Ectodermal cell (in vitro differentiated cells): ENCODE measurements around the gene CACNA1H.
"Not testable (repeated sequence)": the region's sequence is repeated elsewhere in the genome, so short reads cannot be mapped to it uniquely, and the experiment has no call there.

Source experiments
- H3K27ac ChIP-seq: 2 replicates; pipeline ENCODE4 v1.7.0; 2013; ENCODE audit warnings: mild to moderate bottlenecking, low read depth, low read length; ENCODE audit not compliant: insufficient read depth, poor library complexity, severe bottlenecking
- H3K27me3 ChIP-seq: 2 replicates; pipeline ENCODE4 v1.7.0; 2013; ENCODE audit warnings: mild to moderate bottlenecking, low read length; ENCODE audit not compliant: insufficient read depth, control insufficient read depth, poor library complexity, severe bottlenecking
- H3K36me3 ChIP-seq: one replicate; pipeline ENCODE4 v1.7.0; 2013; ENCODE audit warnings: low read length; ENCODE audit not compliant: control insufficient read depth, insufficient read depth
- H3K4me1 ChIP-seq: one replicate; pipeline ENCODE4 v1.7.0; 2013; ENCODE audit warnings: low read length; ENCODE audit not compliant: control insufficient read depth, insufficient read depth
- H3K4me3 ChIP-seq: 2 replicates; pipeline ENCODE4 v1.7.0; 2013; ENCODE audit warnings: low read depth, low read length, control low read depth; ENCODE audit not compliant: insufficient read depth
- H3K9me3 ChIP-seq: 2 replicates; pipeline ENCODE4 v1.7.0; 2013; ENCODE audit warnings: mild to moderate bottlenecking, low read length, moderate library complexity; ENCODE audit not compliant: control insufficient read depth
- WGBS, 2 experiments: methylation state at CpG; one replicate each; pipeline ENCODE4 v1.1.7; 2013; ENCODE audit warnings: missing lambda C conversion rate in 2 of 2; 5-methylcytosine and 5-hydroxymethylcytosine counted together

Gene CACNA1H

GRCh38 chr16:1192384-1193073 is 39.6 kb downstream of the CACNA1H start:
- 91 to 95% methylated on average over 9 of the region's 9 CpGs for WGBS, 2 experiments
- H3K36me3 ChIP-seq, result no peaks in the 10 kb centered on the region
- H3K27ac ChIP-seq, result no peak overlapping the region
- no peaks in the 10 kb centered on the region for H3K9me3 ChIP-seq
- no peak overlapping the region for H3K4me3 ChIP-seq
- no peaks in the 10 kb centered on the region for H3K27me3 ChIP-seq
- H3K4me1 ChIP-seq, result peaks cover 6% of the 10 kb centered on the region

- Histone ChIP-seq H3K4me3 (no peak overlapping the region), H3K27me3 (no peaks in the 10 kb centered on the region), H3K4me1 (peaks cover 6% of the 10 kb centered on the region), H3K36me3 (no peaks in the 10 kb centered on the region), H3K9me3 (no peaks in the 10 kb centered on the region), H3K27ac (no peak overlapping the region)
- 88 to 89% methylated on average over 30 of the region's 30 CpGs for WGBS, 2 experiments
Observed at GRCh38 chr16:1193143-1193824, 40.4 kb downstream of the CACNA1H start.

GRCh38 chr16:1193825-1194581 is 41.1 kb downstream of the CACNA1H start:
- Histone ChIP-seq H3K36me3 (no peaks in the 10 kb centered on the region), H3K4me3 (no peak overlapping the region), H3K27ac (no peak overlapping the region), H3K4me1 (peaks cover 6% of the 10 kb centered on the region), H3K9me3 (no peaks in the 10 kb centered on the region), H3K27me3 (no peaks in the 10 kb centered on the region)
- 86 to 87% methylated on average over 29 of the region's 29 CpGs for WGBS, 2 experiments

GRCh38 chr16:1194665-1195392 is 41.9 kb downstream of the CACNA1H start:
- Histone ChIP-seq H3K36me3 (no peaks in the 10 kb centered on the region), H3K27ac (no peak overlapping the region)
- WGBS, 2 experiments, result 71% methylated on average over 61 of the region's 61 CpGs

GRCh38 chr16:1195393-1195666 is 42.4 kb downstream of the CACNA1H start:
- no peak overlapping the region for H3K4me3 ChIP-seq
- 90 to 92% methylated on average over 14 of the region's 14 CpGs for WGBS, 2 experiments

More at GRCh38 chr16:1194665-1195392, 41.9 kb downstream of the CACNA1H start:
- no peaks in the 10 kb centered on the region for H3K27me3 ChIP-seq
- no peaks in the 10 kb centered on the region for H3K9me3 ChIP-seq
- peaks cover 6% of the 10 kb centered on the region for H3K4me1 ChIP-seq
- H3K4me3 ChIP-seq, result no peak overlapping the region

GRCh38 chr16:1196494-1196893 is 43.6 kb downstream of the CACNA1H start:
- 91% methylated on average over 11 of the region's 11 CpGs for WGBS, 2 experiments
- Histone ChIP-seq H3K4me3 (no peak overlapping the region), H3K36me3 (no peaks in the 10 kb centered on the region), H3K27ac (no peak overlapping the region), H3K27me3 (no peaks in the 10 kb centered on the region), H3K4me1 (peaks cover 6% of the 10 kb centered on the region), H3K9me3 (no peaks in the 10 kb centered on the region)

More at GRCh38 chr16:1195393-1195666, 42.4 kb downstream of the CACNA1H start:
- Histone ChIP-seq H3K36me3 (no peaks in the 10 kb centered on the region), H3K4me1 (peaks cover 6% of the 10 kb centered on the region), H3K27ac (no peak overlapping the region), H3K9me3 (no peaks in the 10 kb centered on the region), H3K27me3 (no peaks in the 10 kb centered on the region)

GRCh38 chr16:1197237-1197866 is 44.4 kb downstream of the CACNA1H start:
- Histone ChIP-seq H3K4me1 (peaks cover 6% of the 10 kb centered on the region), H3K4me3 (no peak overlapping the region), H3K9me3 (no peaks in the 10 kb centered on the region), H3K27ac (no peak overlapping the region), H3K36me3 (no peaks in the 10 kb centered on the region), H3K27me3 (no peaks in the 10 kb centered on the region)
- WGBS, 2 experiments, result 94 to 95% methylated on average over 19 of the region's 19 CpGs

- Histone ChIP-seq H3K27me3 (no peaks in the 10 kb centered on the region), H3K9me3 (no peaks in the 10 kb centered on the region), H3K36me3 (no peaks in the 10 kb centered on the region), H3K4me1 (peaks cover under 1% of the 10 kb centered on the region), H3K4me3 (no peak overlapping the region), H3K27ac (no peak overlapping the region)
- 91 to 92% methylated on average over 18 of the region's 18 CpGs for WGBS, 2 experiments
Observed at GRCh38 chr16:1198194-1198593, 45.3 kb downstream of the CACNA1H start.

- H3K9me3 ChIP-seq, H3K36me3 ChIP-seq, H3K4me3 ChIP-seq, H3K27ac ChIP-seq, H3K27me3 ChIP-seq, H3K4me1 ChIP-seq: not testable (repeated sequence)
- WGBS, 2 experiments, result 88 to 90% methylated on average over 30 to 35 of the region's 44 CpGs
Observed at GRCh38 chr16:1198671-1199346, 45.9 kb downstream of the CACNA1H start.
